Measurements from ENCODE around the gene EGFL7. TPM values are rescaled to one million over a fixed set of nuclear protein-coding genes. Genes with fewer than 3 reads are reported as not detected.

Gene EGFL7
- total RNA-seq, 6 experiments from 2014 or later: 26.7 to 54.2 (median 45.8) TPM

DNA sequence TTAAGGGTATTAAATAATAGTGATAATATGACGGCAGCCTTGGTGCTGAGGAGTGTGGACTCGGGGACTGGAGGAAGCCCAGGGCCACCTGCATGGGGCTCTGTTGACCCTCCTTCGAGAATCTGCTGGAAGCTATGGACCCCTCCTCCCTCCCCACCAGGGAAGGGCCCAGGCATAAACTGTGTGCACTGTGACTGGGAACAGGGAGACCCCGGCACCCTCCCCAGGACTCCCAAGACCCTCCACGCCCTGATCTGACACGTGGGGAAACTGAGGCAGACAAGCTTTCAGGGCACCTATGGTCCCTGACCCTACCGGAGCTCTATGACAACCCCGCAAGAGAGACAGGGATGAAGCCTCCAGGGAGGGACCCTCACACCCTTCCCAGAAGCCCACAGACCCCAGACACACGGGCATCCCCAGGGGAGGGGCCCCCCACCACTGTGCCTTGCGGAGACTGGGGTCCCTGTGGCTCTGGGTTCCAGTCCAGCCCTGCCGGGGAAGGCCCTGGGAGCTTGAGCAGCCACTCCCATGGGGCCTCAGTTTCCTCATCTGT is 6.5 kb upstream of the EGFL7 start:
- WGBS (ENCODE audit: insufficient coverage, low coverage, low lambda C conversion rate, missing lambda C conversion rate): 11% methylated on average over 6 of the region's 11 CpGs
- Histone ChIP-seq H3K36me3 (no peaks in the 10 kb centered on the region), H3K9me3 (no peaks in the 10 kb centered on the region), H3K27ac (peak overlapping the region; percentile 51 to 84 (median 56)), H3K4me3 (no peak overlapping the region), H3K4me1 (no peaks in the 10 kb centered on the region), H3K27me3 (no peaks in the 10 kb centered on the region)
- intact Hi-C loops (cut with DNase I): no loop called here
- no peak for TF ChIP-seq POLR2A (IDR thresholded peaks at IDR 0.05)
- TF ChIP-seq, protein P1, sequence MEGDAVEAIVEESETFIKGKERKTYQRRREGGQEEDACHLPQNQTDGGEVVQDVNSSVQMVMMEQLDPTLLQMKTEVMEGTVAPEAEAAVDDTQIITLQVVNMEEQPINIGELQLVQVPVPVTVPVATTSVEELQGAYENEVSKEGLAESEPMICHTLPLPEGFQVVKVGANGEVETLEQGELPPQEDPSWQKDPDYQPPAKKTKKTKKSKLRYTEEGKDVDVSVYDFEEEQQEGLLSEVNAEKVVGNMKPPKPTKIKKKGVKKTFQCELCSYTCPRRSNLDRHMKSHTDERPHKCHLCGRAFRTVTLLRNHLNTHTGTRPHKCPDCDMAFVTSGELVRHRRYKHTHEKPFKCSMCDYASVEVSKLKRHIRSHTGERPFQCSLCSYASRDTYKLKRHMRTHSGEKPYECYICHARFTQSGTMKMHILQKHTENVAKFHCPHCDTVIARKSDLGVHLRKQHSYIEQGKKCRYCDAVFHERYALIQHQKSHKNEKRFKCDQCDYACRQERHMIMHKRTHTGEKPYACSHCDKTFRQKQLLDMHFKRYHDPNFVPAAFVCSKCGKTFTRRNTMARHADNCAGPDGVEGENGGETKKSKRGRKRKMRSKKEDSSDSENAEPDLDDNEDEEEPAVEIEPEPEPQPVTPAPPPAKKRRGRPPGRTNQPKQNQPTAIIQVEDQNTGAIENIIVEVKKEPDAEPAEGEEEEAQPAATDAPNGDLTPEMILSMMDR (IDR thresholded peaks at IDR 0.05): no peak
- no peak for ATAC-seq
- DNase-seq: peak in 1 of 3 donors; percentile 45

DNA sequence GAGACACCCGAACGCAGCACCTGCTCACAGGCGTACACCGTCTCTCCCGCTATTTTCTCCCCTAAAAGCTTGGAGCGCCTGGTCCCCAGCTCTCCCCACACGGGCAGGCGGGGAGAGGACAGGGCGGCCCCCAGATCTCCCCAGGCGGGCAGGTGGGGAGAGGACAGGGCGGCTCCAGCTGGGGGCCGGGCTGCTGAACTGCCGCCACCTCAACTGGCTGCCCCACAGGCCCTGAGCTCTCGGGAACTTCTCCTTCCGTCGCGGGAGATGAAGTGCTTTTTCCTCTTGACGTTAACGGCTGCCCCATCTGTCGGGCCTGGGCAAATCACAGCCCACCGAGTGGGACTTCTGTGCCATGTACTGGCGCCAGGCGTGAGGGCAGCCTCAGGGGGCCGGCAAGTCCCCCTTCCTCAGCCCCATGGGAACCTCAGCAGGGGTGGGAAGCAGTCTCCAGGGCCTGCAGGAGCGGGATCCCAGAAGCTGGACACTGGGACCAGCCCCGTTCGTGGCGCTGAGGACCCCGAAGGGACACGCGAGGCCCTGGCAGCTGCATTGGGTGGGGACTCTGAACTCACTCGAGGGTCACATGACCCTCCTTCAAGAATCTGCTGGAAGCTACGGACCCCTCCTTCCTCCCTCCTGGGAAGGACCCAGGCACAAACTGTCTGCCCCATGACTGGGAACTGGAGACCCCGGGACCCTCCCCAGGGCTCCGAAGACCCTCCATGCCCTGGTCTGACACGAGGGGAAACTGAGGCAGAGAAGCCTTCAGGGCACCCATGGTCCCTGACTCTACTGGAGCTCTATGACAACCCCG is 5.7 kb upstream of the EGFL7 start:
- Histone ChIP-seq H3K4me3 (no peak overlapping the region), H3K36me3 (no peaks in the 10 kb centered on the region), H3K27ac (peak overlapping the region; percentile 51 to 84 (median 56)), H3K9me3 (no peaks in the 10 kb centered on the region), H3K27me3 (no peaks in the 10 kb centered on the region), H3K4me1 (no peaks in the 10 kb centered on the region)
- intact Hi-C loops (cut with DNase I): no loop called here
- WGBS (ENCODE audit: insufficient coverage, low coverage, low lambda C conversion rate, missing lambda C conversion rate): 43% methylated on average over 10 of the region's 37 CpGs
- peak in 2 of 3 donors; percentile 28 to 45 for DNase-seq
- TF ChIP-seq POLR2A (IDR thresholded peaks at IDR 0.05): no peak
- TF ChIP-seq, protein P1 (IDR thresholded peaks at IDR 0.05): no peak
- peak; percentile 3 to 19 (median 5) for ATAC-seq

DNA sequence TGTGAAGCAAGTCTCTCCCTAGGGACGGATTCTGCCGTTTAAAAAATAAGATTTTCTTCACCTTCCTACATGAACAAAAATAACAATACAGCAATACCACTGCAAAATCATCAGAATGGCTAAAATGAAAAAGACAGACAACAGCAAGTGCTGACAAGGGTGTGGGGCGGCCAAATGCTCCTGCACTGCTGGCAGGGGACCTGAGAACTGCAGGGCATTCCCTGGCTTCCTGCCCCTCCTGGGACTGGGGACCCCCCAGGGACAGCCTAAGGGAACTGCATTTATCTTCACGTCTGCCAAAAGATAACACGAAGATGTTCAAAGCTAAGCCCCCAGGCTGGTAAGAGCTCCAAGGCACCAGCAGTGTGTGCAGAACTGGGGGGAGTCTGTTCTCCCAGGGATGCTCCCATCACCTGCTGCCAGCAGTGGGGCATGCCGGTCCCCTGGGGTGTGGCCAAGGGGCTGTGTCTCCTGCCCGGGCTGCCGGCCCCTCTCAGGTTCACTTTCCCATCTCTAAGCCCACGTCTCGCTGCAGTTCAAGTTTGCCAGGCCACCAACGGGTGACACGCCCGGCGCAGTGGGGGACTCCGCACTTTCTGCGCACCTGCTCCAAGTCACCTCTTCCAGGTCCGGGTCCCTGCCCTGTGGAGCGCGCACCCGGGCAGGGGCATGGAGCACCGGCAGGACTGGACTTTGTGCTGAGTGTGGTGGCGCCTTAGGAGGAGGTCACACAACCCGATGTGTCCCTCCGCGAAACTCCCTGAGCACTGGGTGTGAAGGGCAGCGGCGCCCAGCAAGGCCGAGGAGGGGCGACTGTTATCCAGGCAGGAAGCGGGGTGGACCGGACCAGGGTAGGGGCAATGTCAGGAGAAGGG is 4.5 kb upstream of the EGFL7 start:
- Histone ChIP-seq H3K36me3 (no peaks in the 10 kb centered on the region), H3K9me3 (no peaks in the 10 kb centered on the region), H3K27ac (peak overlapping the region; percentile 51 to 84 (median 58)), H3K4me1 (no peaks in the 10 kb centered on the region), H3K4me3 (peak overlapping the region; percentile 2 to 26 (median 16)), H3K27me3 (no peaks in the 10 kb centered on the region)
- WGBS (ENCODE audit: insufficient coverage, low coverage, low lambda C conversion rate, missing lambda C conversion rate): 24% methylated on average over 4 of the region's 31 CpGs
- TF ChIP-seq, protein P1 (IDR thresholded peaks at IDR 0.05): no peak
- no peak for TF ChIP-seq POLR2A (IDR thresholded peaks at IDR 0.05)
- DNase-seq: peak in 1 of 3 donors; percentile 47
- intact Hi-C loops (cut with DNase I): no loop called here
- peak in 2 of 4 donors; percentile 2 to 14 for ATAC-seq

DNA sequence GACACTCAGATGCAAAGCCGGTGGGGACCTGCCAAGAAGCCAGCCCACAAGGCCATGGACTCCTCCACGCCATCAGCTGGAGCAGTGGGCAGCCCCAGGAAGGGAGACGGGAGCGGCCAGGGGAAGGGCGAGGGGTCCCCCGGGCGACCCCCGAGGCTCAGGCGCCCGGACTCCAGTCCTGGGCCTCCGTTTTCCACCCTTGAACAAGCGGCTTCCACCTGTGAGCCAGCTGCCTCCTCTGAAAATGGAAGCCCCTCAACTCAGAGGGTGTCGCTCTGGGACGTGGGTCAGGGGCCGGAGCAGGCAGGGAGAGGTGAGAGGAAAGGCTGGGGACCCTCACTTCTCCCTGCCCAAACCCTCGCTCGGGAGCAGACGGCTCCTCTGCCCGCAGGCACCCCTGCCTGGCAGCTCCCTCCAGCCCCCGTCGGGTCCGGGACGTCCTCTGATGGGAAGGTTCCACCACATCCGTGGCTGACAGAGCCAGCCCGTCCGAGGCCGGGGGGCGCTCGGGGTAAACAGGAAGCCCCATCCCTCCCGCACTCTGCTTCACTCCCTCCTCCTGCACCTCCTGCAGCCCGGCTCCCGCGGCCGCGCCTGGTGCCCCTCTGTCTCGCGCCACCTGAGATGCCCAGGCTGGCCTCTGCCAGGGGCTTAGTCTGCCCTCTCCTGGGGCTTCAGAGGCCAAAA is 3.7 kb upstream of the EGFL7 start:
- WGBS (ENCODE audit: insufficient coverage, low coverage, low lambda C conversion rate, missing lambda C conversion rate): 35% methylated on average over 4 of the region's 37 CpGs

More for the DNA sequence above, 3.7 kb upstream of the EGFL7 start:
- Histone ChIP-seq H3K4me3 (peak overlapping the region; percentile 2 to 26 (median 16)), H3K27ac (peak overlapping the region; percentile 51 to 84 (median 58)), H3K36me3 (no peaks in the 10 kb centered on the region), H3K9me3 (no peaks in the 10 kb centered on the region), H3K27me3 (no peaks in the 10 kb centered on the region), H3K4me1 (no peaks in the 10 kb centered on the region)
- DNase-seq (peak in 2 of 3 donors; percentile 35 to 47), ATAC-seq (no peak)
- TF ChIP-seq POLR2A (IDR thresholded peaks at IDR 0.05): no peak
- TF ChIP-seq, protein P1 (IDR thresholded peaks at IDR 0.05): no peak
- intact Hi-C loops (cut with DNase I): no loop called here

All from right lobe of liver (tissue), 6 donors.